Panc1 (cell line): Measurements from ENCODE around the gene TMEM233. TPM values are rescaled to one million over a fixed set of nuclear protein-coding genes. Genes with fewer than 3 reads are reported as not detected.
"Not testable (repeated sequence)": the region's sequence is repeated elsewhere in the genome, so short reads cannot be mapped to it uniquely, and the experiment has no call there.

Experiments used
- ATAC-seq: fragments of 200-7000 bp; cut with Tn5 transposase; 2 replicates; pipeline ENCODE4 v1.9.1; 2020; ENCODE audit warnings: mild to moderate bottlenecking, moderate library complexity
- BruUV-seq: library from RNA; stranded (reverse); fragments of 400-500 nt; replicated peaks from 2 replicates; lab custom pipeline; 2021; lab: Mats Ljungman, UMichigan
- CTCF ChIA-PET: fragments of 300-600 bp; sonication (Branson Sonifier 250); formaldehyde crosslinking; loops from one replicate; lab custom pipeline; 2022; ENCODE audit warnings: antibody characterized with exemption; lab: Charles Lee
- POLR2A ChIA-PET: fragments of 300-600 bp; sonication (Branson Sonifier 250); formaldehyde crosslinking; loops from one replicate; lab custom pipeline; 2022; ENCODE audit warnings: antibody characterized with exemption; lab: Charles Lee
- DNase-seq: peaks from one replicate; pipeline ENCODE4 v3.0.0-alpha.2; 2010; ENCODE audit warnings: low read depth, low spot score
- H3K27ac ChIP-seq: 2 replicates; pipeline ENCODE4 v1.5.1; 2011; ENCODE audit warnings: mild to moderate bottlenecking, low read length, inconsistent platforms
- H3K27me3 ChIP-seq: fragments of 200-500 bp; sonication (Bioruptor generic); 2 replicates; pipeline ENCODE4 v1.6.0; 2014; ENCODE audit warnings: low read length, inconsistent platforms; ENCODE audit not compliant: control insufficient read depth, insufficient read depth
- H3K36me3 ChIP-seq: fragments of 200-500 bp; sonication (Bioruptor generic); 2 replicates; pipeline ENCODE4 v1.5.1; 2014; ENCODE audit warnings: inconsistent platforms, mild to moderate bottlenecking, low read length, moderate library complexity; ENCODE audit not compliant: control insufficient read depth, insufficient read depth
- H3K4me1 ChIP-seq: 2 replicates; pipeline ENCODE4 v1.5.1; 2011; ENCODE audit warnings: inconsistent platforms, mild to moderate bottlenecking, low read length, moderate library complexity; ENCODE audit not compliant: control insufficient read depth, insufficient read depth
- H3K4me3 ChIP-seq, 2 experiments: 2 replicates each; pipeline ENCODE4 v1.5.1; 2011 to 2012; ENCODE audit warnings: low read depth in 2 of 2, low read length in 2 of 2, mild to moderate bottlenecking in 2 of 2, inconsistent platforms in 1 of 2, moderate library complexity in 1 of 2
- H3K9me3 ChIP-seq: fragments of 200-500 bp; sonication (Bioruptor generic); 2 replicates; pipeline ENCODE4 v1.5.1; 2014; ENCODE audit warnings: low read depth, mild to moderate bottlenecking, inconsistent platforms, low read length, moderate library complexity; ENCODE audit not compliant: control insufficient read depth, insufficient read depth
- CTCF ChIP-seq: fragments of 450-650 bp; IDR thresholded peaks from 2 replicates; pipeline ENCODE4 v1.5.1; 2017; ENCODE audit warnings: mild to moderate bottlenecking
- POLR2AphosphoS5 ChIP-seq: IDR thresholded peaks from 2 replicates; pipeline ENCODE4 v1.6.1; 2012; ENCODE audit warnings: mild to moderate bottlenecking, low read depth, low read length, moderate library complexity
- REST ChIP-seq, 2 experiments: IDR thresholded peaks; 2 replicates each; pipeline ENCODE4 v1.6.1; 2011 to 2012; ENCODE audit warnings: low read depth in 2 of 2, control low read depth in 1 of 2, low read length in 1 of 2, mild to moderate bottlenecking in 1 of 2, moderate library complexity in 1 of 2; ENCODE audit not compliant: insufficient read depth in 1 of 2
- SIN3A ChIP-seq: IDR thresholded peaks from 2 replicates; pipeline ENCODE4 v1.6.1; 2012; ENCODE audit warnings: low read depth, mild to moderate bottlenecking, low read length, moderate library complexity, borderline replicate concordance; ENCODE audit not compliant: insufficient read depth
- TCF7L2 ChIP-seq: IDR thresholded peaks from 2 replicates; pipeline ENCODE4 v1.6.1; 2011; ENCODE audit warnings: mild to moderate bottlenecking, low read depth, low read length, inconsistent platforms
- in situ Hi-C: cut with HindIII; loops from 2 replicates; pipeline ENCODE4 v1.10.0; 2016; ENCODE audit warnings: low sequenced_read_pairs, low pct_unique_long_range_greater_than_20kb
- intact Hi-C: fragments of 100-400 bp; cut with micrococcal nuclease; formaldehyde crosslinking; loops from one replicate; pipeline ENCODE4 v1.10.0; 2022; ENCODE audit not compliant: unreplicated experiment
- total RNA-seq: library from RNA; stranded (reverse); gene quantifications from one replicate; pipeline ENCODE4 v1.2.1, GENCODE V29; 2021; ENCODE audit not compliant: unreplicated experiment

TMEM233 gene
- total RNA-seq, 1 experiment from 2014 or later = not detected

GRCh38 chr12:119658166-119658565 is 64.6 kb downstream of the TMEM233 start:
- POLR2A ChIA-PET = interaction anchor here (0.5 kb wide), 1 partner anchor 1707 kb away, joined by 5 read pairs; no protein-coding TSS in a partner anchor
- intact Hi-C loops = not testable (repeated sequence)

GRCh38 chr12:119659289-119659897 is 65.8 kb downstream of the TMEM233 start:
- intact Hi-C loops (no loop called here), in situ Hi-C loops (no loop called here)
- POLR2A ChIA-PET = no interaction called here
- Histone ChIP-seq H3K4me3 (no peak overlapping the region), H3K27me3 (no peaks in the 10 kb centered on the region), H3K27ac (no peak overlapping the region), H3K36me3 (no peaks in the 10 kb centered on the region), H3K9me3 (no peaks in the 10 kb centered on the region), H3K4me1 (no peaks in the 10 kb centered on the region)
- peak; percentile 87; the same call in 1 of the 2 replicates for TF ChIP-seq CTCF
- TF ChIP-seq POLR2AphosphoS5 = no peak
- DNase-seq (no peak), ATAC-seq (no peak)
- CTCF ChIA-PET = interaction anchor here (0.6 kb wide), 1 partner anchor 16 kb away, joined by 3 read pairs; no protein-coding TSS in a partner anchor
- BruUV-seq = no TSS peak

More at GRCh38 chr12:119658166-119658565, 64.6 kb downstream of the TMEM233 start:
- H3K27me3 ChIP-seq, ATAC-seq, in situ Hi-C loops, BruUV-seq, H3K36me3 ChIP-seq, DNase-seq, H3K27ac ChIP-seq, H3K4me3 ChIP-seq, H3K9me3 ChIP-seq, H3K4me1 ChIP-seq: not testable (repeated sequence)
- TF ChIP-seq CTCF = 0 out of 2 replicates have a peak, but pooled peaks have one; percentile 5
- CTCF ChIA-PET = interaction anchor here (0.7 to 1.0 kb wide), 3 partner anchors 215 to 579 kb away, joined by 3 read pairs; no protein-coding TSS in a partner anchor

GRCh38 chr12:119660076-119660475 is 66.5 kb downstream of the TMEM233 start:
- DNase-seq = no peak
- ChIA-PET CTCF (no interaction called here), POLR2A (no interaction called here)
- Histone ChIP-seq H3K4me1 (no peaks in the 10 kb centered on the region), H3K36me3 (no peaks in the 10 kb centered on the region), H3K27me3 (no peaks in the 10 kb centered on the region), H3K9me3 (no peaks in the 10 kb centered on the region), H3K27ac (no peak overlapping the region), H3K4me3 (no peak overlapping the region)
- no TSS peak for BruUV-seq
- in situ Hi-C loops = no loop called here
- no peak for ATAC-seq
- TF ChIP-seq CTCF = no peak
- no peak for TF ChIP-seq POLR2AphosphoS5
- no peak for TF ChIP-seq TCF7L2
- TF ChIP-seq REST (IDR thresholded peaks at IDR 0.05; ENCODE audit: insufficient read depth in 1 of 2, low read depth in 2 of 2, low read length in 1 of 2) = no peak
- no peak for TF ChIP-seq SIN3A
- intact Hi-C loops = no loop called here
